IPS-18a (cell line): ENCODE data around the gene APBA2.

Experiments used
- H3K27ac ChIP-seq: one replicate; pipeline ENCODE4 v1.5.1; 2013; ENCODE audit warnings: low read length
- H3K27me3 ChIP-seq: one replicate; pipeline ENCODE4 v1.6.1; 2013; ENCODE audit warnings: mild to moderate bottlenecking, low read length; ENCODE audit not compliant: control insufficient read depth, insufficient read depth
- H3K36me3 ChIP-seq: one replicate; pipeline ENCODE4 v1.6.1; 2013; ENCODE audit warnings: low read depth, low read length; ENCODE audit not compliant: control insufficient read depth
- H3K4me1 ChIP-seq: one replicate; pipeline ENCODE4 v1.6.1; 2013; ENCODE audit warnings: low read depth, low read length; ENCODE audit not compliant: control insufficient read depth
- H3K4me3 ChIP-seq: one replicate; pipeline ENCODE4 v1.5.1; 2013; ENCODE audit warnings: low read length
- H3K9ac ChIP-seq: one replicate; pipeline ENCODE4 v1.6.1; 2013; ENCODE audit warnings: mild to moderate bottlenecking, low read length, moderate library complexity
- H3K9me3 ChIP-seq: one replicate; pipeline ENCODE4 v1.6.1; 2013; ENCODE audit warnings: low read depth, low read length; ENCODE audit not compliant: control insufficient read depth

APBA2 gene

GRCh38 chr15:28955993-28956421, 70.2 kb downstream of the APBA2 start:
- peaks cover 13% of the 10 kb centered on the region for H3K4me1 ChIP-seq
- no peak overlapping the region for H3K9ac ChIP-seq
- no peaks in the 10 kb centered on the region for H3K36me3 ChIP-seq
- H3K4me3 ChIP-seq, result no peak overlapping the region
- no peaks in the 10 kb centered on the region for H3K27me3 ChIP-seq
- H3K9me3 ChIP-seq, result no peaks in the 10 kb centered on the region
- no peak overlapping the region for H3K27ac ChIP-seq

- H3K4me3 ChIP-seq, result no peak overlapping the region
These were observed 70.7 kb downstream of the APBA2 start for GRCh38 chr15:28956491-28956890.

GRCh38 chr15:28957606-28958498, 72.1 kb downstream of the APBA2 start:
- H3K36me3 ChIP-seq, result no peaks in the 10 kb centered on the region
- no peaks in the 10 kb centered on the region for H3K9me3 ChIP-seq
- peaks cover 13% of the 10 kb centered on the region for H3K4me1 ChIP-seq
- H3K27ac ChIP-seq, result no peak overlapping the region
- H3K4me3 ChIP-seq, result no peak overlapping the region
- H3K27me3 ChIP-seq, result no peaks in the 10 kb centered on the region
- no peak overlapping the region for H3K9ac ChIP-seq

More at GRCh38 chr15:28956491-28956890, 70.7 kb downstream of the APBA2 start:
- Histone ChIP-seq H3K9me3 (no peaks in the 10 kb centered on the region), H3K27me3 (no peaks in the 10 kb centered on the region), H3K27ac (no peak overlapping the region), H3K36me3 (no peaks in the 10 kb centered on the region), H3K4me1 (peaks cover 13% of the 10 kb centered on the region), H3K9ac (no peak overlapping the region)

- no peaks in the 10 kb centered on the region for H3K27me3 ChIP-seq
- H3K4me1 ChIP-seq, result peaks cover 11% of the 10 kb centered on the region
- no peak overlapping the region for H3K4me3 ChIP-seq
- H3K9ac ChIP-seq, result no peak overlapping the region
- H3K36me3 ChIP-seq, result no peaks in the 10 kb centered on the region
- H3K27ac ChIP-seq, result no peak overlapping the region
- no peaks in the 10 kb centered on the region for H3K9me3 ChIP-seq
These were observed 73.6 kb downstream of the APBA2 start for GRCh38 chr15:28959326-28959725.

GRCh38 chr15:28960979-28961378, 75.2 kb downstream of the APBA2 start:
- Histone ChIP-seq H3K27ac (no peak overlapping the region), H3K36me3 (no peaks in the 10 kb centered on the region), H3K4me1 (peaks cover under 1% of the 10 kb centered on the region), H3K9me3 (no peaks in the 10 kb centered on the region), H3K9ac (no peak overlapping the region), H3K4me3 (no peak overlapping the region), H3K27me3 (no peaks in the 10 kb centered on the region)

- Histone ChIP-seq H3K27me3 (no peaks in the 10 kb centered on the region), H3K4me1 (no peaks in the 10 kb centered on the region), H3K9ac (no peak overlapping the region), H3K9me3 (no peaks in the 10 kb centered on the region), H3K4me3 (no peak overlapping the region), H3K27ac (no peak overlapping the region), H3K36me3 (no peaks in the 10 kb centered on the region)
These were observed 75.6 kb downstream of the APBA2 start for GRCh38 chr15:28961391-28961790.

GRCh38 chr15:28962851-28963710, 77.3 kb downstream of the APBA2 start:
- no peaks in the 10 kb centered on the region for H3K9me3 ChIP-seq
- no peak overlapping the region for H3K4me3 ChIP-seq
- H3K27ac ChIP-seq, result no peak overlapping the region
- H3K9ac ChIP-seq, result no peak overlapping the region
- H3K4me1 ChIP-seq, result no peaks in the 10 kb centered on the region
- no peaks in the 10 kb centered on the region for H3K27me3 ChIP-seq
- H3K36me3 ChIP-seq, result no peaks in the 10 kb centered on the region

- Histone ChIP-seq H3K9me3 (no peaks in the 10 kb centered on the region), H3K4me1 (no peaks in the 10 kb centered on the region), H3K27me3 (no peaks in the 10 kb centered on the region), H3K9ac (no peak overlapping the region), H3K36me3 (no peaks in the 10 kb centered on the region), H3K27ac (no peak overlapping the region), H3K4me3 (no peak overlapping the region)
These were observed 77.9 kb downstream of the APBA2 start for GRCh38 chr15:28963711-28964081.

- H3K9me3 ChIP-seq, result no peaks in the 10 kb centered on the region
- H3K9ac ChIP-seq, result no peak overlapping the region
- H3K4me1 ChIP-seq, result no peaks in the 10 kb centered on the region
- no peak overlapping the region for H3K4me3 ChIP-seq
- H3K27ac ChIP-seq, result no peak overlapping the region
- H3K36me3 ChIP-seq, result no peaks in the 10 kb centered on the region
- H3K27me3 ChIP-seq, result no peaks in the 10 kb centered on the region
These were observed 78.3 kb downstream of the APBA2 start for GRCh38 chr15:28964098-28964497.

- Histone ChIP-seq H3K9ac (no peak overlapping the region), H3K4me1 (no peaks in the 10 kb centered on the region), H3K36me3 (no peaks in the 10 kb centered on the region), H3K9me3 (no peaks in the 10 kb centered on the region), H3K27ac (no peak overlapping the region), H3K27me3 (no peaks in the 10 kb centered on the region), H3K4me3 (no peak overlapping the region)
These were observed 81.3 kb downstream of the APBA2 start for GRCh38 chr15:28967066-28967465.

- Histone ChIP-seq H3K4me3 (no peak overlapping the region), H3K9ac (no peak overlapping the region), H3K9me3 (no peaks in the 10 kb centered on the region), H3K27me3 (no peaks in the 10 kb centered on the region), H3K36me3 (no peaks in the 10 kb centered on the region), H3K4me1 (no peaks in the 10 kb centered on the region), H3K27ac (no peak overlapping the region)
These were observed 82.2 kb downstream of the APBA2 start for GRCh38 chr15:28967990-28968389.
